ENCODE data around the gene DOCK4.

GRCh38 chr7:112116358-112116757 lies 89.8 kb downstream of the DOCK4 start:
- TF ChIP-seq POLR2A (IDR thresholded peaks at IDR 0.05): no peak
- no peak for TF ChIP-seq CTCF (IDR thresholded peaks at IDR 0.05)

Data from esophagus squamous epithelium (tissue), 4 donors.